DND-41 (cell line): Measurements from ENCODE around the gene ZSCAN25.

ENCODE experiments used
- EZH2 ChIP-seq: IDR thresholded peaks from 3 replicates; pipeline ENCODE4 v1.6.1; 2012; ENCODE audit warnings: borderline replicate concordance, low read depth, mild to moderate bottlenecking, moderate library complexity, low read length, inconsistent platforms; ENCODE audit not compliant: severe bottlenecking
- TF ChIP-seq, protein P1 (sequence below): IDR thresholded peaks from 2 replicates; pipeline ENCODE4 v1.5.1; 2012; ENCODE audit warnings: borderline replicate concordance, low read length, moderate library complexity, mild to moderate bottlenecking; ENCODE audit not compliant: poor library complexity, severe bottlenecking; ENCODE audit errors: extremely low read depth

DNA sequence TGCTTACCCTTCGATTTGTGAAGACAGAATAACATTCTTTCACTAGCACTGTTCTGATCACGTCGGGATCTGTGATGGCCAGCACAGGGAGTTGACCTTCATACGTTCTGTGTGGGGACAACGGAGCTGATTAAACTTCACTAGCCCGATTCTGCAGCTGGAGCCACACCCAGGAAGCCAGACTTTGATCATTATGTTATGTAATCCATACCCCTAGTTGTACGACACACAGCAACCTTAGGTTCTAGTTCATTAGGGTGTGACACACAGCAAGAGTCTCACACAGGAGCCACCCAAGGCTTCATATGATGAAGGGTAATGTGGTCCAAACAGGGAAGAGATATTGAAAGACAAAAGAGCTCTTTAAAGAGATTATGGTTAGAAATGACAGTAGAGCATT lies 55.8 kb downstream of the ZSCAN25 start:
- TF ChIP-seq, protein P1, sequence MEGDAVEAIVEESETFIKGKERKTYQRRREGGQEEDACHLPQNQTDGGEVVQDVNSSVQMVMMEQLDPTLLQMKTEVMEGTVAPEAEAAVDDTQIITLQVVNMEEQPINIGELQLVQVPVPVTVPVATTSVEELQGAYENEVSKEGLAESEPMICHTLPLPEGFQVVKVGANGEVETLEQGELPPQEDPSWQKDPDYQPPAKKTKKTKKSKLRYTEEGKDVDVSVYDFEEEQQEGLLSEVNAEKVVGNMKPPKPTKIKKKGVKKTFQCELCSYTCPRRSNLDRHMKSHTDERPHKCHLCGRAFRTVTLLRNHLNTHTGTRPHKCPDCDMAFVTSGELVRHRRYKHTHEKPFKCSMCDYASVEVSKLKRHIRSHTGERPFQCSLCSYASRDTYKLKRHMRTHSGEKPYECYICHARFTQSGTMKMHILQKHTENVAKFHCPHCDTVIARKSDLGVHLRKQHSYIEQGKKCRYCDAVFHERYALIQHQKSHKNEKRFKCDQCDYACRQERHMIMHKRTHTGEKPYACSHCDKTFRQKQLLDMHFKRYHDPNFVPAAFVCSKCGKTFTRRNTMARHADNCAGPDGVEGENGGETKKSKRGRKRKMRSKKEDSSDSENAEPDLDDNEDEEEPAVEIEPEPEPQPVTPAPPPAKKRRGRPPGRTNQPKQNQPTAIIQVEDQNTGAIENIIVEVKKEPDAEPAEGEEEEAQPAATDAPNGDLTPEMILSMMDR: no peak
- no peak for TF ChIP-seq EZH2
